A673 (cell line): Measurements from ENCODE around the gene TENM3.

ENCODE experiments used
- EZH2 ChIP-seq: fragments of 200-600 bp; sonication (generic); IDR thresholded peaks from 2 replicates; pipeline ENCODE4 v1.6.1; 2017; ENCODE audit warnings: borderline replicate concordance, low read depth, mild to moderate bottlenecking, mixed read lengths, antibody characterized with exemption, low read length; ENCODE audit not compliant: poor library complexity, severe bottlenecking
- TF ChIP-seq, protein P1 (sequence below): fragments of 300-800, 200-600 bp; sonication (generic); conservative IDR thresholded peaks from 2 replicates; pipeline ENCODE4 v1.5.1; 2017; ENCODE audit warnings: low read depth, mild to moderate bottlenecking, antibody characterized with exemption, low read length, moderate library complexity, mixed read lengths

GRCh38 chr4:182715548-182715947 is 472.3 kb downstream of the TENM3 start:
- TF ChIP-seq, protein P1, sequence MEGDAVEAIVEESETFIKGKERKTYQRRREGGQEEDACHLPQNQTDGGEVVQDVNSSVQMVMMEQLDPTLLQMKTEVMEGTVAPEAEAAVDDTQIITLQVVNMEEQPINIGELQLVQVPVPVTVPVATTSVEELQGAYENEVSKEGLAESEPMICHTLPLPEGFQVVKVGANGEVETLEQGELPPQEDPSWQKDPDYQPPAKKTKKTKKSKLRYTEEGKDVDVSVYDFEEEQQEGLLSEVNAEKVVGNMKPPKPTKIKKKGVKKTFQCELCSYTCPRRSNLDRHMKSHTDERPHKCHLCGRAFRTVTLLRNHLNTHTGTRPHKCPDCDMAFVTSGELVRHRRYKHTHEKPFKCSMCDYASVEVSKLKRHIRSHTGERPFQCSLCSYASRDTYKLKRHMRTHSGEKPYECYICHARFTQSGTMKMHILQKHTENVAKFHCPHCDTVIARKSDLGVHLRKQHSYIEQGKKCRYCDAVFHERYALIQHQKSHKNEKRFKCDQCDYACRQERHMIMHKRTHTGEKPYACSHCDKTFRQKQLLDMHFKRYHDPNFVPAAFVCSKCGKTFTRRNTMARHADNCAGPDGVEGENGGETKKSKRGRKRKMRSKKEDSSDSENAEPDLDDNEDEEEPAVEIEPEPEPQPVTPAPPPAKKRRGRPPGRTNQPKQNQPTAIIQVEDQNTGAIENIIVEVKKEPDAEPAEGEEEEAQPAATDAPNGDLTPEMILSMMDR = no peak
- no peak for TF ChIP-seq EZH2
